H9 (cell line): Measurements from ENCODE around the gene TNFSF4. TPM values are rescaled to one million over a fixed set of nuclear protein-coding genes. Genes with fewer than 3 reads are reported as not detected.

Experiments used
- DNase-seq: peaks from one replicate; pipeline ENCODE4 v3.0.0-alpha.2; 2017
- H2AFZ ChIP-seq: one replicate; pipeline ENCODE4 v1.6.1; 2013; ENCODE audit warnings: mild to moderate bottlenecking, low read length, control low read depth, moderate library complexity
- H2AK5ac ChIP-seq: 2 replicates; pipeline ENCODE4 v1.6.1; 2013; ENCODE audit warnings: low read length, control low read depth, mixed read lengths; ENCODE audit not compliant: insufficient read length
- H2BK120ac ChIP-seq: one replicate; pipeline ENCODE4 v1.6.1; 2013; ENCODE audit warnings: low read depth, mild to moderate bottlenecking, low read length, control low read depth, inconsistent platforms; ENCODE audit not compliant: poor library complexity, severe bottlenecking
- H2BK12ac ChIP-seq: 2 replicates; pipeline ENCODE4 v1.6.1; 2013; ENCODE audit warnings: low read length, control low read depth, mixed read lengths, low read depth; ENCODE audit not compliant: insufficient read length
- H2BK15ac ChIP-seq: 2 replicates; pipeline ENCODE4 v1.6.1; 2013; ENCODE audit warnings: low read depth, low read length, control low read depth
- H2BK20ac ChIP-seq: one replicate; pipeline ENCODE4 v1.6.1; 2013; ENCODE audit warnings: low read depth, mild to moderate bottlenecking, low read length, control low read depth, inconsistent platforms; ENCODE audit not compliant: poor library complexity, severe bottlenecking
- H2BK5ac ChIP-seq: 2 replicates; pipeline ENCODE4 v1.6.1; 2013; ENCODE audit warnings: low read length, control low read depth, mixed read lengths; ENCODE audit not compliant: insufficient read length
- H3K14ac ChIP-seq: 2 replicates; pipeline ENCODE4 v1.6.1; 2013; ENCODE audit warnings: low read length, control low read depth; ENCODE audit not compliant: insufficient read depth
- H3K18ac ChIP-seq: 2 replicates; pipeline ENCODE4 v1.6.1; 2013; ENCODE audit warnings: low read depth, mild to moderate bottlenecking, mixed read lengths, low read length, control low read depth; ENCODE audit not compliant: insufficient read length
- H3K23ac ChIP-seq: 2 replicates; pipeline ENCODE4 v1.6.1; 2013; ENCODE audit warnings: low read length, control low read depth, mixed read lengths, low read depth; ENCODE audit not compliant: insufficient read length
- H3K23me2 ChIP-seq: 2 replicates; pipeline ENCODE4 v1.6.1; 2013; ENCODE audit warnings: low read depth, mild to moderate bottlenecking, mixed read lengths, low read length, control low read depth; ENCODE audit not compliant: insufficient read length, poor library complexity, severe bottlenecking
- H3K27ac ChIP-seq: 2 replicates; pipeline ENCODE4 v1.5.1; 2013; ENCODE audit warnings: low read length, control low read depth, mixed read lengths, low read depth; ENCODE audit not compliant: insufficient read length
- H3K27me3 ChIP-seq: 2 replicates; pipeline ENCODE4 v1.6.1; 2013; ENCODE audit warnings: low read length, control low read depth, inconsistent platforms; ENCODE audit not compliant: insufficient read depth
- H3K4ac ChIP-seq: 2 replicates; pipeline ENCODE4 v1.6.1; 2013; ENCODE audit warnings: low read depth, mild to moderate bottlenecking, control low read depth, inconsistent platforms, low read length, moderate library complexity
- H3K4me1 ChIP-seq: 2 replicates; pipeline ENCODE4 v1.6.1; 2013; ENCODE audit warnings: low read length, control low read depth, inconsistent platforms; ENCODE audit not compliant: insufficient read depth
- H3K4me2 ChIP-seq: 2 replicates; pipeline ENCODE4 v1.6.1; 2013; ENCODE audit warnings: low read length, control low read depth, mixed read lengths; ENCODE audit not compliant: insufficient read length, insufficient read depth
- H3K56ac ChIP-seq: 2 replicates; pipeline ENCODE4 v1.6.1; 2013; ENCODE audit warnings: low read depth, mild to moderate bottlenecking, mixed read lengths, low read length, control low read depth; ENCODE audit not compliant: insufficient read length
- H3K79me1 ChIP-seq: 2 replicates; pipeline ENCODE4 v1.6.1; 2013; ENCODE audit warnings: low read depth, mild to moderate bottlenecking, moderate library complexity, low read length, control low read depth, inconsistent platforms; ENCODE audit not compliant: insufficient read depth, poor library complexity, severe bottlenecking
- H3K79me2 ChIP-seq: 2 replicates; pipeline ENCODE4 v1.6.1; 2013; ENCODE audit warnings: low read length, control low read depth, inconsistent platforms; ENCODE audit not compliant: insufficient read depth
- H3K9ac ChIP-seq: 2 replicates; pipeline ENCODE4 v1.6.1; 2013; ENCODE audit warnings: low read length, control low read depth, mixed read lengths; ENCODE audit not compliant: insufficient read length; ENCODE audit errors: extremely low read depth
- H3K9me3 ChIP-seq: one replicate; pipeline ENCODE4 v1.6.1; 2013; ENCODE audit warnings: low read depth, low read length, inconsistent platforms; ENCODE audit not compliant: control insufficient read depth
- H3T11ph ChIP-seq: one replicate; pipeline ENCODE4 v1.6.1; 2013; ENCODE audit warnings: mild to moderate bottlenecking, low read length, control low read depth, inconsistent platforms
- H4K20me1 ChIP-seq: one replicate; pipeline ENCODE4 v1.6.1; 2013; ENCODE audit not compliant: control insufficient read depth, insufficient read length, insufficient read depth
- H4K5ac ChIP-seq: 2 replicates; pipeline ENCODE4 v1.6.1; 2013; ENCODE audit warnings: low read depth, mild to moderate bottlenecking, mixed read lengths, low read length, control low read depth; ENCODE audit not compliant: insufficient read length
- H4K8ac ChIP-seq: replicated peaks from 2 replicates; pipeline ENCODE4 v1.6.1; 2013; ENCODE audit warnings: low read length, control low read depth, mixed read lengths, low read depth; ENCODE audit not compliant: insufficient read length
- H4K91ac ChIP-seq: 2 replicates; pipeline ENCODE4 v1.6.1; 2013; ENCODE audit warnings: low read depth, mild to moderate bottlenecking, moderate library complexity, mixed read lengths, low read length, control low read depth; ENCODE audit not compliant: insufficient read length
- H3K27ac Mint-ChIP-seq, 3 experiments: 2 replicates in 2 of 3; 3 replicates in 1 of 3; pipeline ENCODE4 v1.8.0; 2020 to 2021; ENCODE audit warnings: mixed read lengths in 3 of 3, mild to moderate bottlenecking in 1 of 3, moderate library complexity in 1 of 3
- H3K27me3 Mint-ChIP-seq: 2 replicates; pipeline ENCODE4 v1.8.0; 2021; ENCODE audit warnings: low read depth, mild to moderate bottlenecking, moderate library complexity, mixed read lengths
- H3K36me3 Mint-ChIP-seq, 3 experiments: 2 replicates in 2 of 3; 3 replicates in 1 of 3; pipeline ENCODE4 v1.8.0; 2020 to 2021; ENCODE audit warnings: low read depth in 3 of 3, mixed read lengths in 3 of 3; ENCODE audit not compliant: insufficient read depth in 1 of 3
- H3K4me1 Mint-ChIP-seq, 2 experiments: 2 replicates each; pipeline ENCODE4 v1.8.0; 2020; ENCODE audit warnings: mixed read lengths in 2 of 2
- H3K4me3 Mint-ChIP-seq, 2 experiments: 2 replicates in 1 of 2; 3 replicates in 1 of 2; pipeline ENCODE4 v1.8.0; 2020 to 2021; ENCODE audit warnings: mild to moderate bottlenecking in 2 of 2, mixed read lengths in 2 of 2, moderate library complexity in 1 of 2
- H3K9me3 Mint-ChIP-seq, 2 experiments: 2 replicates in 1 of 2; 3 replicates in 1 of 2; pipeline ENCODE4 v1.8.0; 2020; ENCODE audit warnings: mild to moderate bottlenecking in 2 of 2, mixed read lengths in 2 of 2, moderate library complexity in 1 of 2
- CTCF ChIP-seq: fragments of 200-600 bp; sonication (generic); conservative IDR thresholded peaks from 3 replicates; pipeline ENCODE4 v1.8.0; 2021; ENCODE audit warnings: antibody characterized with exemption, mild to moderate bottlenecking
- total RNA-seq: library from RNA; stranded (reverse); gene quantifications from 2 replicates; pipeline ENCODE4 v1.2.1, GENCODE V29; 2021

Gene TNFSF4
- total RNA-seq, 1 experiment from 2014 or later = 0.28 TPM

GRCh38 chr1:173224949-173225348, 17.8 kb upstream of the TNFSF4 start:
- Mint-ChIP-seq H3K36me3 (peaks cover 0 to 14% (median 9%) of the 10 kb centered on the region in 3 experiments; a peak in 5 of 7 replicates), H3K27ac (no peak overlapping the region), H3K4me3 (no peak overlapping the region), H3K9me3 (peaks cover 27 to 32% of the 10 kb centered on the region in 2 experiments), H3K4me1 (no peaks in the 10 kb centered on the region), H3K27me3 (no peaks in the 10 kb centered on the region; the same call in 1 of the 2 replicates)
- no peak overlapping the region for H2AK5ac ChIP-seq
- no peak overlapping the region for H2BK20ac ChIP-seq
- H4K91ac ChIP-seq = no peak overlapping the region
- H3T11ph ChIP-seq = no peak overlapping the region
- H4K20me1 ChIP-seq = no peaks in the 10 kb centered on the region
- no peak overlapping the region for H2BK15ac ChIP-seq
- no peaks in the 10 kb centered on the region for H3K27me3 ChIP-seq
- DNase-seq = no peak
- no peaks in the 10 kb centered on the region for H3K23me2 ChIP-seq
- no peaks in the 10 kb centered on the region for H3K4me1 ChIP-seq
- no peak overlapping the region for H2BK120ac ChIP-seq
- no peak overlapping the region for H3K4me2 ChIP-seq
- H3K9me3 ChIP-seq = no peaks in the 10 kb centered on the region
- H3K4ac ChIP-seq = no peak overlapping the region
- H2BK12ac ChIP-seq = no peak overlapping the region
- H3K27ac ChIP-seq = no peak overlapping the region
- no peak for TF ChIP-seq CTCF
- no peak overlapping the region for H2BK5ac ChIP-seq
- H4K5ac ChIP-seq = no peak overlapping the region
- no peak overlapping the region for H3K9ac ChIP-seq
- H3K14ac ChIP-seq = no peak overlapping the region
- no peaks in the 10 kb centered on the region for H3K79me1 ChIP-seq
- H3K79me2 ChIP-seq = no peaks in the 10 kb centered on the region
- H2AFZ ChIP-seq = no peak overlapping the region
- no peak overlapping the region for H3K18ac ChIP-seq
- no peak overlapping the region for H3K56ac ChIP-seq
- H4K8ac ChIP-seq = no peak overlapping the region
- H3K23ac ChIP-seq = no peak overlapping the region
